Esophagus squamous epithelium (tissue), 5 donors: ENCODE measurements around the gene RREB1. TPM values are rescaled to one million over a fixed set of nuclear protein-coding genes. Genes with fewer than 3 reads are reported as not detected.

Experiments
- DNase-seq: peaks from one replicate; lab custom pipeline; 2025; lab: John Stamatoyannopoulos, UW
- H3K27ac ChIP-seq, 4 donors: fragments of 200-600 bp; sonication (generic); one replicate each; pipeline ENCODE4 v1.5.1; 2016 to 2019; ENCODE audit warnings: mild to moderate bottlenecking in 1 of 4
- H3K27me3 ChIP-seq, 4 donors: fragments of 200-600 bp; sonication (generic); 1 replicate in 3 of 4; 2 replicates in 1 of 4; pipeline versions ENCODE4 v1.5.1 to v1.6.0; 2017 to 2021; ENCODE audit warnings: antibody characterized with exemption in 1 of 4
- H3K36me3 ChIP-seq, 3 donors: fragments of 200-600 bp; sonication (generic); one replicate each; pipeline ENCODE4 v1.5.1; 2016 to 2019
- H3K4me1 ChIP-seq, 3 donors: fragments of 200-600 bp; sonication (generic); one replicate each; pipeline ENCODE4 v1.5.1; 2017 to 2019
- H3K4me3 ChIP-seq, 4 donors: fragments of 200-600 bp; sonication (generic); 1 replicate in 3 of 4; 2 replicates in 1 of 4; pipeline ENCODE4 v1.5.1; 2016 to 2019; ENCODE audit warnings: mild to moderate bottlenecking in 2 of 4, moderate library complexity in 1 of 4
- H3K9me3 ChIP-seq, 3 donors: fragments of 200-600 bp; sonication (generic); one replicate each; pipeline ENCODE4 v1.5.1; 2016 to 2019
- CTCF ChIP-seq, 6 experiments: fragments of 450-650 bp in 4 of 6; fragments of 200-600 bp in 2 of 6; sonication (generic) in 2 of 6; IDR thresholded peaks; one replicate each; pipeline ENCODE4 v1.5.1; 2016 to 2019; ENCODE audit warnings: antibody characterized with exemption in 6 of 6, mild to moderate bottlenecking in 4 of 6, moderate library complexity in 4 of 6
- POLR2A ChIP-seq, 4 donors: fragments of 450-650 bp; IDR thresholded peaks; one replicate each; pipeline ENCODE4 v1.6.1; 2017; ENCODE audit warnings: antibody characterized with exemption in 4 of 4, mild to moderate bottlenecking in 4 of 4, moderate library complexity in 3 of 4
- WGBS, 2 donors: methylation state at CpG; one replicate each; pipeline ENCODE4 v1.1.5; 2018; 5-methylcytosine and 5-hydroxymethylcytosine counted together
- intact Hi-C: fragments of 100-400 bp; cut with DNase I; formaldehyde crosslinking; loops from one replicate; pipeline ENCODE4 v1.15.0; 2022
- total RNA-seq, 4 donors: library from RNA; depleted of rRNA; stranded (reverse); fragments of >200 nt; gene quantifications; one replicate each; pipeline ENCODE4 v1.1.0, GENCODE V29; 2016
- donor health status: DM: yes; HTN: yes; CAD: no.

RREB1 gene
- total RNA-seq, 4 donors from 2014 or later, result 41.7 to 79.6 (median 57.5) TPM

- H3K27me3 ChIP-seq, result no peaks in the 10 kb centered on the region
- DNase-seq, result no peak
- no peaks in the 10 kb centered on the region for H3K9me3 ChIP-seq
- WGBS, 2 donors, result 0 to 1% methylated on average over 44 to 48 of the region's 94 CpGs
- H3K36me3 ChIP-seq, result no peaks in the 10 kb centered on the region
- peaks cover 22 to 57% (median 24%) of the 10 kb centered on the region in 3 donors for H3K4me1 ChIP-seq
- intact Hi-C loops, result no loop called here
- peak overlapping the region; percentile 97 to 99 (median 98) for H3K27ac ChIP-seq
- H3K4me3 ChIP-seq, result peak overlapping the region; percentile 87 to 98 (median 95)
- TF ChIP-seq CTCF (IDR thresholded peaks at IDR 0.05), result no peak
- peak in 3 of 4 donors; percentile 7 to 22 (median 17) for TF ChIP-seq POLR2A (IDR thresholded peaks at IDR 0.05)
Observed at GRCh38 chr6:7108196-7108963, 619 bp downstream of the RREB1 start.

- H3K4me3 ChIP-seq, result peak overlapping the region; percentile 87 to 98 (median 95)
- no peaks in the 10 kb centered on the region for H3K27me3 ChIP-seq
- intact Hi-C loops, result no loop called here
- H3K36me3 ChIP-seq, result no peaks in the 10 kb centered on the region
- DNase-seq, result no peak
- 1 to 2% methylated on average over 8 to 15 of the region's 86 CpGs for WGBS, 2 donors
- TF ChIP-seq CTCF (IDR thresholded peaks at IDR 0.05) (no peak), POLR2A (IDR thresholded peaks at IDR 0.05) (peak in 2 of 4 donors; percentile 45 to 50)
- H3K27ac ChIP-seq, result peak overlapping the region; percentile 97 to 99 (median 98)
- peaks cover 29 to 65% (median 30%) of the 10 kb centered on the region in 3 donors for H3K4me1 ChIP-seq
- H3K9me3 ChIP-seq, result no peaks in the 10 kb centered on the region
Observed at GRCh38 chr6:7108964-7109836, 1.4 kb downstream of the RREB1 start.

- H3K27me3 ChIP-seq, result no peaks in the 10 kb centered on the region
- intact Hi-C loops, result no loop called here
- peak overlapping the region; percentile 97 to 99 (median 98) for H3K27ac ChIP-seq
- TF ChIP-seq CTCF (IDR thresholded peaks at IDR 0.05) (no peak), POLR2A (IDR thresholded peaks at IDR 0.05) (no peak)
- H3K36me3 ChIP-seq, result no peaks in the 10 kb centered on the region
- H3K4me1 ChIP-seq, result peaks cover 40 to 75% (median 40%) of the 10 kb centered on the region in 3 donors
- 30 to 46% methylated on average over 6 of the region's 6 CpGs for WGBS, 2 donors
- H3K9me3 ChIP-seq, result no peaks in the 10 kb centered on the region
- H3K4me3 ChIP-seq, result peak overlapping the region; percentile 87 to 98 (median 95)
- DNase-seq, result no peak
Observed at GRCh38 chr6:7110092-7110792, 2.5 kb downstream of the RREB1 start.

- H3K36me3 ChIP-seq, result no peaks in the 10 kb centered on the region
- intact Hi-C loops, result no loop called here
- peak overlapping the region in 3 of 4 donors; percentile 94 to 98 (median 96) for H3K4me3 ChIP-seq
- H3K27me3 ChIP-seq, result no peaks in the 10 kb centered on the region
- no peaks in the 10 kb centered on the region for H3K9me3 ChIP-seq
- TF ChIP-seq POLR2A (IDR thresholded peaks at IDR 0.05), result no peak
- TF ChIP-seq CTCF (IDR thresholded peaks at IDR 0.05), result no peak
- peak overlapping the region; percentile 97 to 99 (median 98) for H3K27ac ChIP-seq
- DNase-seq, result no peak
- WGBS, 2 donors, result 60 to 66% methylated on average over 4 of the region's 4 CpGs
- peaks cover 48 to 84% (median 50%) of the 10 kb centered on the region in 3 donors for H3K4me1 ChIP-seq
Observed at GRCh38 chr6:7111095-7111690, 3.4 kb downstream of the RREB1 start.
